Pulmonary artery endothelial cell (primary cell): Measurements from ENCODE around the gene PDCD6IP. TPM values are rescaled to one million over a fixed set of nuclear protein-coding genes. Genes with fewer than 3 reads are reported as not detected.

Source experiments
- total RNA-seq: library from RNA; depleted of rRNA; stranded (reverse); fragments of >200 nt; gene quantifications from 2 replicates; pipeline ENCODE4 v1.2.3, GENCODE V29; 2014

Gene PDCD6IP
- total RNA-seq, 1 donor from 2014 or later = 136 TPM

Other genes with a start within 250 kb of the PDCD6IP start
- 59.5 and 80.7 TPM in 2 replicates for gene CLASP2, start 80.4 kb upstream of the PDCD6IP start, total RNA-seq